Fibroblast of skin of right quadriceps (primary cell): ENCODE data around the gene GRAMD4.

ENCODE experiments used
- DNase-seq: peaks from one replicate; pipeline ENCODE4 v3.0.0-alpha.2; 2013

The GRAMD4 gene

GRCh38 chr22:46598737-46599424 lies 21.3 kb upstream of the GRAMD4 start:
- DNase-seq, result no peak

GRCh38 chr22:46600273-46600796 lies 19.9 kb upstream of the GRAMD4 start:
- DNase-seq, result no peak

- DNase-seq, result no peak
These were observed 18.2 kb upstream of the GRAMD4 start for GRCh38 chr22:46602025-46602424.

- peak; percentile 13 for DNase-seq
These were observed 15.9 kb upstream of the GRAMD4 start for GRCh38 chr22:46604306-46604690.

- no peak for DNase-seq
These were observed 15.1 kb upstream of the GRAMD4 start for GRCh38 chr22:46605117-46605516.

- no peak for DNase-seq
These were observed 13.3 kb upstream of the GRAMD4 start for GRCh38 chr22:46606886-46607285.

GRCh38 chr22:46607483-46608114 lies 12.6 kb upstream of the GRAMD4 start:
- DNase-seq, result no peak

- no peak for DNase-seq
These were observed 11.0 kb upstream of the GRAMD4 start for GRCh38 chr22:46609175-46609690.

- DNase-seq, result no peak
These were observed 10.4 kb upstream of the GRAMD4 start for GRCh38 chr22:46609724-46610201.

- no peak for DNase-seq
These were observed 9.8 kb upstream of the GRAMD4 start for GRCh38 chr22:46610356-46610755.

- no peak for DNase-seq
These were observed 9.0 kb upstream of the GRAMD4 start for GRCh38 chr22:46611189-46611588.

- no peak for DNase-seq
These were observed 7.8 kb upstream of the GRAMD4 start for GRCh38 chr22:46612341-46612903.

- no peak for DNase-seq
These were observed 7.1 kb upstream of the GRAMD4 start for GRCh38 chr22:46612904-46613605.

- DNase-seq, result no peak
These were observed 6.6 kb upstream of the GRAMD4 start for GRCh38 chr22:46613606-46614021.

GRCh38 chr22:46614025-46614931 lies 5.9 kb upstream of the GRAMD4 start:
- no peak for DNase-seq

- DNase-seq, result peak; percentile 13
These were observed 2.8 kb upstream of the GRAMD4 start for GRCh38 chr22:46617207-46617985.

GRCh38 chr22:46617986-46618647 lies 2.1 kb upstream of the GRAMD4 start:
- no peak for DNase-seq

- no peak for DNase-seq
These were observed 1.5 kb upstream of the GRAMD4 start for GRCh38 chr22:46618667-46619066.

GRCh38 chr22:46619240-46619829 lies 851 bp upstream of the GRAMD4 start:
- DNase-seq, result no peak

GRCh38 chr22:46620588-46621242 lies 529 bp downstream of the GRAMD4 start:
- DNase-seq, result no peak
